GM10266 (cell line): ENCODE measurements around the gene OR4E2.

Experiments
- DNase-seq: peaks from one replicate; pipeline ENCODE4 v3.0.0; 2012; ENCODE audit errors: extremely low spot score
- CTCF ChIP-seq: IDR thresholded peaks from 2 replicates; pipeline ENCODE4 v1.5.1; 2012; ENCODE audit warnings: mild to moderate bottlenecking, low read depth; ENCODE audit not compliant: control insufficient read depth, insufficient read depth; ENCODE audit errors: missing control alignments

OR4E2 gene

DNA sequence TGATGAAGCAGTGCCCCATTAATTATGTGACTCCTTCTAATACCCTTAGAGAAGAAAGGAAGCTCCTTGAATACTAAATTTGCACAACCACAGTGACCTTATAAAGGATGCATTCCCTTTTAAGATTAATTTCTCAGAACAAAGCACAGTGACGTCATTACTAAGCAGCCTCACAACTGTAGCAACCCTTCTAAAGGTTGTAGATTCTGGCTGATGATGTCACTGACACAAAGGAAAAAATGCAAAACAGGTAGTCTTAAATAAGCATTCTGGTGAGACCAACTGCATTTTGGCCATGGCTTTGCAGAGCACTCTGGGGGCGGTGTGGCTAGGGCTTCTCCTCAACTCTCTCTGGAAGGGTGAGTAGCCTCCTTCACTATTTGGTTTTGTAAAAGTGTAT lies 58.4 kb downstream of the OR4E2 start:
- TF ChIP-seq CTCF = no peak
- DNase-seq = no peak

DNA sequence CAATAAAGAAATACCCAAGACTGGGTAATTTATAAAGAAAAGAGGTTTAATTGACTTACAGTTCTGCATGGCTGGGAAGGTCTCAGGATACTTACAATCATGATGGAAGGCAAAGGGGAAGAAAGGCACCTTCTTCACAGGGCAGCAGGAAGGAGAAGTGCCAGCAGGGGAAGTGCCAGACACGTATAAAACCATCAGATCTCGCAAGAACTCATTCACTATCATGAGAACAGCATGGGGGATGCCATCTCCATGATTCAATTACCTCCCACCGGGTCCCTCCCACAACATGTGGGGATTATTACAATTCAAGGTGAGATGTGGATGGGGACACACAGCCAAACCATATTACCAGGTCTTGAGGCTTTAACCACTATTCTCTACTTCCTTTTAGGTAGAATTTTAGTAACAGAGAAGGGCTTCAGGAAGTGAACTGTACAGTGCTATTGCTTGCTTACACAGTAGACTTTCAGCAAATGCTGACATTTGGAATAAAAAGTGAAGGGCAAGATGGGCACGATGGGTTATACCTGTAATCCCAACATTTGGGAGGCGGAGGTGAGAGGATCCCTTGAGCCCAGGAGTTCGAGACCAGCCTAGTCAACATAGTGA lies 60.8 kb downstream of the OR4E2 start:
- no peak for DNase-seq
- no peak for TF ChIP-seq CTCF
